GM12892 (cell line): ENCODE data around the gene ZNF282.

Source experiments
- POLR2A ChIP-seq: IDR thresholded peaks from 2 replicates; pipeline ENCODE4 v1.6.1; 2011; ENCODE audit warnings: low read depth, low read length, control low read depth
- TAF1 ChIP-seq: IDR thresholded peaks from 2 replicates; pipeline ENCODE4 v1.6.1; 2011; ENCODE audit warnings: low read depth, mild to moderate bottlenecking, control low read depth, low read length, borderline replicate concordance

- TF ChIP-seq POLR2A (no peak), TAF1 (no peak)
These were observed 29.2 kb upstream of the ZNF282 start for GRCh38 chr7:149166142-149166541.
